Effector CD8-positive, alpha-beta T cell (primary cell): ENCODE results near the gene TOR1AIP2.
A peak's percentile ranks its signal among the peaks of the same experiment; 100 is the strongest.
"Not testable (repeated sequence)": the region's sequence is repeated elsewhere in the genome, so short reads cannot be mapped to it uniquely, and the experiment has no call there.

Source experiments
- DNase-seq: peaks from one replicate; lab custom pipeline; 2025; lab: John Stamatoyannopoulos, UW

TOR1AIP2 gene

GRCh38 chr1:179875596-179876299, 1.9 kb downstream of the TOR1AIP2 start:
- no peak for DNase-seq

- DNase-seq = no peak
Observed at GRCh38 chr1:179873438-179873851, 4.2 kb downstream of the TOR1AIP2 start.

- DNase-seq = no peak
Observed at GRCh38 chr1:179872558-179872957, 5.0 kb downstream of the TOR1AIP2 start.

GRCh38 chr1:179871940-179872339, 5.7 kb downstream of the TOR1AIP2 start:
- DNase-seq = no peak

- DNase-seq = no peak
Observed at GRCh38 chr1:179870870-179871269, 6.7 kb downstream of the TOR1AIP2 start.

- DNase-seq = peak; percentile 18
Observed at GRCh38 chr1:179867493-179868330, 9.9 kb downstream of the TOR1AIP2 start.

- DNase-seq = no peak
Observed at GRCh38 chr1:179866616-179867015, 11.0 kb downstream of the TOR1AIP2 start.

- DNase-seq = no peak
Observed at GRCh38 chr1:179865377-179865776, 12.2 kb downstream of the TOR1AIP2 start.

GRCh38 chr1:179860652-179861051, 17.0 kb downstream of the TOR1AIP2 start:
- no peak for DNase-seq

- no peak for DNase-seq
Observed at GRCh38 chr1:179857009-179857408, 20.6 kb downstream of the TOR1AIP2 start.

- no peak for DNase-seq
Observed at GRCh38 chr1:179856296-179856695, 21.3 kb downstream of the TOR1AIP2 start.

GRCh38 chr1:179855831-179856230, 21.8 kb downstream of the TOR1AIP2 start:
- not testable (repeated sequence) for DNase-seq

GRCh38 chr1:179853102-179853501, 24.5 kb downstream of the TOR1AIP2 start:
- no peak for DNase-seq

- DNase-seq = no peak
Observed at GRCh38 chr1:179848233-179848632, 29.4 kb downstream of the TOR1AIP2 start.

- DNase-seq = no peak
Observed at GRCh38 chr1:179840107-179840506, 37.5 kb downstream of the TOR1AIP2 start.

- DNase-seq = not testable (repeated sequence)
Observed at GRCh38 chr1:179836686-179837445, 40.7 kb downstream of the TOR1AIP2 start.

GRCh38 chr1:179831852-179832699, 45.5 kb downstream of the TOR1AIP2 start:
- no peak for DNase-seq

GRCh38 chr1:179831225-179831624, 46.4 kb downstream of the TOR1AIP2 start:
- DNase-seq = no peak

GRCh38 chr1:179828554-179829110, 49.0 kb downstream of the TOR1AIP2 start:
- DNase-seq = no peak

- DNase-seq = no peak
Observed at GRCh38 chr1:179826626-179827280, 50.9 kb downstream of the TOR1AIP2 start.
